Thymus (tissue), 11 donors: ENCODE results near the gene MSL1. TPM values are rescaled to one million over a fixed set of nuclear protein-coding genes. Genes with fewer than 3 reads are reported as not detected.

Experiments used
- DNase-seq, 9 donors: peaks; one replicate each; pipeline ENCODE4 v3.0.0-alpha.2; 2013; ENCODE audit warnings: low spot score in 9 of 9, low read depth in 6 of 9, missing footprints in 1 of 9
- H3K27ac ChIP-seq, 2 donors: one replicate each; pipeline ENCODE4 v1.5.1; 2013; ENCODE audit warnings: control low read depth in 1 of 2, low read depth in 1 of 2, low read length in 1 of 2, mild to moderate bottlenecking in 1 of 2, moderate library complexity in 1 of 2
- H3K27me3 ChIP-seq, 2 donors: one replicate each; pipeline ENCODE4 v1.5.1; 2013; ENCODE audit warnings: low read length in 1 of 2; ENCODE audit not compliant: control insufficient read depth in 2 of 2, insufficient read depth in 1 of 2
- H3K36me3 ChIP-seq, 2 donors: one replicate each; pipeline ENCODE4 v1.5.1; 2013; ENCODE audit warnings: low read length in 1 of 2, mild to moderate bottlenecking in 1 of 2, moderate library complexity in 1 of 2; ENCODE audit not compliant: control insufficient read depth in 2 of 2, insufficient read depth in 2 of 2
- H3K4me1 ChIP-seq, 2 donors: one replicate each; pipeline ENCODE4 v1.5.1; 2013; ENCODE audit warnings: low read length in 2 of 2; ENCODE audit not compliant: control insufficient read depth in 2 of 2, insufficient read depth in 2 of 2
- H3K4me3 ChIP-seq, 2 donors: one replicate each; pipeline ENCODE4 v1.5.1; 2013; ENCODE audit warnings: low read length in 2 of 2, control low read depth in 1 of 2, mild to moderate bottlenecking in 1 of 2
- H3K9me3 ChIP-seq, 2 donors: one replicate each; pipeline ENCODE4 v1.5.1; 2013; ENCODE audit warnings: low read length in 1 of 2, mild to moderate bottlenecking in 1 of 2; ENCODE audit not compliant: control insufficient read depth in 2 of 2, insufficient read depth in 1 of 2
- WGBS: extraction: QIAGEN DNeasy Blood & Tissue Kit; methylation state at CpG from one replicate; pipeline ENCODE4 v1.1.7; 2013; 5-methylcytosine and 5-hydroxymethylcytosine counted together
- polyA plus RNA-seq: library from polyadenylated mRNA; stranded (reverse); fragments of 200-250 nt; gene quantifications from one replicate; pipeline ENCODE4 v1.2.3, GENCODE V29; 2013
- total RNA-seq: library from RNA; stranded (reverse); fragments of 120-200 nt; gene quantifications from one replicate; pipeline ENCODE4 v1.2.4, GENCODE V29; 2013
- donor health status: healthy.

MSL1 gene
- total and polyA plus RNA-seq, 2 donors: 77.7 to 126 TPM

- Histone ChIP-seq H3K27me3 (no peaks in the 10 kb centered on the region), H3K4me1 (peaks cover 82 to 97% of the 10 kb centered on the region in 2 donors), H3K36me3 (no peaks in the 10 kb centered on the region), H3K27ac (peak overlapping the region; percentile 86), H3K4me3 (no peak overlapping the region), H3K9me3 (peaks cover 0 to 5% of the 10 kb centered on the region in 2 donors)
- 83% methylated on average over 3 of the region's 3 CpGs for WGBS
- no peak for DNase-seq
Measured at GRCh38 chr17:40103071-40103661, 18.6 kb upstream of the MSL1 start.

GRCh38 chr17:40103688-40104087, 18.1 kb upstream of the MSL1 start:
- Histone ChIP-seq H3K27me3 (no peaks in the 10 kb centered on the region), H3K4me1 (peaks cover 79 to 97% of the 10 kb centered on the region in 2 donors), H3K36me3 (no peaks in the 10 kb centered on the region), H3K27ac (peak overlapping the region; percentile 86), H3K9me3 (peaks cover 0 to 5% of the 10 kb centered on the region in 2 donors), H3K4me3 (no peak overlapping the region)
- DNase-seq: peak in 2 of 9 donors; percentile 55 to 74
- 9% methylated on average over 2 of the region's 2 CpGs for WGBS

- no peak overlapping the region for H3K4me3 ChIP-seq
- DNase-seq: peak in 1 of 9 donors; percentile 61
- 92% methylated on average over 3 of the region's 3 CpGs for WGBS
- no peaks in the 10 kb centered on the region for H3K36me3 ChIP-seq
- H3K4me1 ChIP-seq: peaks cover 71 to 97% of the 10 kb centered on the region in 2 donors
- peak overlapping the region in 1 of 2 donors; percentile 94 for H3K27ac ChIP-seq
- no peaks in the 10 kb centered on the region for H3K27me3 ChIP-seq
- H3K9me3 ChIP-seq: no peaks in the 10 kb centered on the region
Measured at GRCh38 chr17:40104594-40105486, 16.9 kb upstream of the MSL1 start.

GRCh38 chr17:40105861-40106759, 15.7 kb upstream of the MSL1 start:
- Histone ChIP-seq H3K9me3 (no peaks in the 10 kb centered on the region), H3K4me1 (peaks cover 73 to 98% of the 10 kb centered on the region in 2 donors), H3K27ac (peak overlapping the region; percentile 94 to 95), H3K27me3 (no peaks in the 10 kb centered on the region), H3K36me3 (no peaks in the 10 kb centered on the region), H3K4me3 (no peak overlapping the region)
- WGBS: 52% methylated on average over 5 of the region's 5 CpGs
- peak in 1 of 9 donors; percentile 53 for DNase-seq

- no peaks in the 10 kb centered on the region for H3K9me3 ChIP-seq
- H3K4me1 ChIP-seq: peaks cover 75 to 98% of the 10 kb centered on the region in 2 donors
- no peaks in the 10 kb centered on the region for H3K36me3 ChIP-seq
- peak overlapping the region; percentile 94 to 95 for H3K27ac ChIP-seq
- no peaks in the 10 kb centered on the region for H3K27me3 ChIP-seq
- H3K4me3 ChIP-seq: no peak overlapping the region
- peak in 2 of 9 donors; percentile 60 to 80 for DNase-seq
- 58% methylated on average over 20 of the region's 20 CpGs for WGBS
Measured at GRCh38 chr17:40106760-40107521, 14.8 kb upstream of the MSL1 start.

- Histone ChIP-seq H3K27me3 (no peaks in the 10 kb centered on the region), H3K4me1 (peaks cover 79 to 100% of the 10 kb centered on the region in 2 donors), H3K27ac (peak overlapping the region; percentile 94 to 95), H3K4me3 (no peak overlapping the region), H3K9me3 (no peaks in the 10 kb centered on the region), H3K36me3 (no peaks in the 10 kb centered on the region)
- 49% methylated on average over 5 of the region's 5 CpGs for WGBS
- DNase-seq: peak in 1 of 9 donors; percentile 67
Measured at GRCh38 chr17:40107522-40108174, 14.1 kb upstream of the MSL1 start.

- WGBS: 98% methylated on average over 9 of the region's 9 CpGs
- Histone ChIP-seq H3K4me3 (no peak overlapping the region), H3K27ac (peak overlapping the region; percentile 46 to 94), H3K4me1 (peaks cover 74 to 99% of the 10 kb centered on the region in 2 donors), H3K9me3 (no peaks in the 10 kb centered on the region), H3K27me3 (no peaks in the 10 kb centered on the region), H3K36me3 (no peaks in the 10 kb centered on the region)
- DNase-seq: peak in 1 of 9 donors; percentile 52
Measured at GRCh38 chr17:40108970-40109824, 12.6 kb upstream of the MSL1 start.
